Cardiac muscle cell (in vitro differentiated cells and primary cell): ENCODE measurements around the gene COQ9. TPM values are rescaled to one million over a fixed set of nuclear protein-coding genes. Genes with fewer than 3 reads are reported as not detected.
A peak's percentile ranks its signal among the peaks of the same experiment; 100 is the strongest.

Experiments used
- DNase-seq, 2 donors: peaks; one replicate each; pipeline versions ENCODE4 v3.0.0 to v3.0.0-alpha.2; 2010 to 2017; ENCODE audit warnings: low read depth in 1 of 2, low spot score in 1 of 2
- H3K27ac ChIP-seq: fragments of 200-600 bp; sonication (generic); 2 replicates; pipeline ENCODE4 v1.5.1; 2016
- H3K27me3 ChIP-seq: fragments of 200-600 bp; sonication (generic); 2 replicates; pipeline ENCODE4 v1.6.0; 2016; ENCODE audit warnings: control low read depth
- H3K36me3 ChIP-seq: fragments of 200-600 bp; sonication (generic); 2 replicates; pipeline ENCODE4 v1.5.1; 2016; ENCODE audit warnings: control low read depth
- H3K4me1 ChIP-seq: fragments of 200-600 bp; sonication (generic); 2 replicates; pipeline ENCODE4 v1.8.1; 2017; ENCODE audit warnings: low read depth, mild to moderate bottlenecking, mixed run types
- H3K4me3 ChIP-seq: fragments of 200-600 bp; sonication (generic); 2 replicates; pipeline ENCODE4 v1.5.1; 2016; ENCODE audit warnings: mild to moderate bottlenecking
- H3K9me3 ChIP-seq: fragments of 200-600 bp; sonication (generic); 2 replicates; pipeline ENCODE4 v1.5.1; 2017; ENCODE audit warnings: low read depth, mild to moderate bottlenecking, control low read depth
- CTCF ChIP-seq: IDR thresholded peaks from 2 replicates; pipeline ENCODE4 v1.5.1; 2012; ENCODE audit warnings: low read depth, mild to moderate bottlenecking, low read length
- polyA plus RNA-seq: library from polyadenylated mRNA; unstranded; fragments of >200 nt; fragmentation: Nextera tagmentation; extraction: Ambion mirVana; gene quantifications from 2 replicates; pipeline ENCODE4 v1.2.1, GENCODE V29; 2016
- total RNA-seq: library from RNA; depleted of rRNA; stranded (reverse); fragments of >200 nt; gene quantifications from 2 replicates; pipeline ENCODE4 v1.2.3, GENCODE V29; 2016

COQ9 gene
- total and polyA plus RNA-seq, 2 experiments from 2014 or later: 111 to 152 TPM

GRCh38 chr16:57470711-57471110 is 23.4 kb downstream of the COQ9 start:
- Histone ChIP-seq H3K4me3 (no peak overlapping the region), H3K9me3 (no peaks in the 10 kb centered on the region), H3K4me1 (peaks cover 21% of the 10 kb centered on the region), H3K27me3 (no peaks in the 10 kb centered on the region), H3K27ac (peak overlapping the region; percentile 95), H3K36me3 (peaks cover 88% of the 10 kb centered on the region)
- no peak for TF ChIP-seq CTCF
- DNase-seq: peak; percentile 37 to 80

GRCh38 chr16:57471209-57471608 is 23.9 kb downstream of the COQ9 start:
- Histone ChIP-seq H3K36me3 (peaks cover 88% of the 10 kb centered on the region), H3K27me3 (no peaks in the 10 kb centered on the region), H3K4me1 (peaks cover 23% of the 10 kb centered on the region), H3K27ac (peak overlapping the region; percentile 95), H3K9me3 (no peaks in the 10 kb centered on the region), H3K4me3 (no peak overlapping the region)
- TF ChIP-seq CTCF: no peak
- peak in 1 of 2 donors; percentile 22 for DNase-seq

GRCh38 chr16:57471852-57472664 is 24.8 kb downstream of the COQ9 start:
- peak overlapping the region; percentile 95 for H3K27ac ChIP-seq
- peaks cover 32% of the 10 kb centered on the region for H3K4me1 ChIP-seq
- TF ChIP-seq CTCF: no peak
- peaks cover 84% of the 10 kb centered on the region for H3K36me3 ChIP-seq
- H3K9me3 ChIP-seq: no peaks in the 10 kb centered on the region
- H3K27me3 ChIP-seq: no peaks in the 10 kb centered on the region
- DNase-seq: peak in 1 of 2 donors; percentile 14
- H3K4me3 ChIP-seq: no peak overlapping the region

- no peak overlapping the region for H3K4me3 ChIP-seq
- no peaks in the 10 kb centered on the region for H3K27me3 ChIP-seq
- H3K36me3 ChIP-seq: peaks cover 79% of the 10 kb centered on the region
- TF ChIP-seq CTCF: no peak
- DNase-seq: peak in 1 of 2 donors; percentile 6
- H3K4me1 ChIP-seq: peaks cover 38% of the 10 kb centered on the region
- peak overlapping the region; percentile 95 for H3K27ac ChIP-seq
- H3K9me3 ChIP-seq: no peaks in the 10 kb centered on the region
Observed at GRCh38 chr16:57472665-57473060, 25.4 kb downstream of the COQ9 start.

GRCh38 chr16:57473176-57473840 is 26.0 kb downstream of the COQ9 start:
- no peaks in the 10 kb centered on the region for H3K27me3 ChIP-seq
- no peak overlapping the region for H3K4me3 ChIP-seq
- no peaks in the 10 kb centered on the region for H3K9me3 ChIP-seq
- no peak for TF ChIP-seq CTCF
- peak overlapping the region; percentile 95 for H3K27ac ChIP-seq
- DNase-seq: no peak
- H3K4me1 ChIP-seq: peaks cover 44% of the 10 kb centered on the region
- peaks cover 80% of the 10 kb centered on the region for H3K36me3 ChIP-seq
